Measurements from ENCODE around the gene CHCHD3.

CHCHD3 gene

DNA sequence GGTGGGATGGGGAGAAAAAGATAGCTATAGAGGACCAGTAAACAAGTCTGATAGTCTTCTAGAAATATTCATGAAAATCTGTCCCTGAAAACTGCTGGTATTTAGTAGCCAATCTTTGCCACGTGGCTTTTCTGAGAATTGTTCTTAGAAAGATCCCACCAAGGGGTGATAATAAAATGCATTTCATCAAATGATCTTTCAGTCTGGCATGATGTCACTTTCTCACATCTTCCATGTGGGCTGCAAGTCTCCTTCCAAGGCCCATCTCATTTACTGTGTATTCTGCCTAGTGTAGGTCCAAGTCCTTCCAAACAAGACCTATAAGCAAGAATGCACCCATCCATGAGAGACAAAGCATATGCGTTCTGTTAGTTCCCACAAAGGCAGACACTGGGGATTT, 226.0 kb downstream of the CHCHD3 start:
- TF ChIP-seq SIN3A (IDR thresholded peaks at IDR 0.05; ENCODE audit: borderline replicate concordance, insufficient read depth, low read length) (no peak), TAF1 (IDR thresholded peaks at IDR 0.05; ENCODE audit: borderline replicate concordance, insufficient read depth, low read length) (no peak), POLR2AphosphoS5 (IDR thresholded peaks at IDR 0.05; ENCODE audit: low read depth, low read length) (no peak), FOXP2 (optimal IDR thresholded peaks at IDR 0.05; ENCODE audit: borderline replicate concordance, extremely low read depth, extremely low read length, insufficient read depth) (no peak)
- TF ChIP-seq, protein P1, sequence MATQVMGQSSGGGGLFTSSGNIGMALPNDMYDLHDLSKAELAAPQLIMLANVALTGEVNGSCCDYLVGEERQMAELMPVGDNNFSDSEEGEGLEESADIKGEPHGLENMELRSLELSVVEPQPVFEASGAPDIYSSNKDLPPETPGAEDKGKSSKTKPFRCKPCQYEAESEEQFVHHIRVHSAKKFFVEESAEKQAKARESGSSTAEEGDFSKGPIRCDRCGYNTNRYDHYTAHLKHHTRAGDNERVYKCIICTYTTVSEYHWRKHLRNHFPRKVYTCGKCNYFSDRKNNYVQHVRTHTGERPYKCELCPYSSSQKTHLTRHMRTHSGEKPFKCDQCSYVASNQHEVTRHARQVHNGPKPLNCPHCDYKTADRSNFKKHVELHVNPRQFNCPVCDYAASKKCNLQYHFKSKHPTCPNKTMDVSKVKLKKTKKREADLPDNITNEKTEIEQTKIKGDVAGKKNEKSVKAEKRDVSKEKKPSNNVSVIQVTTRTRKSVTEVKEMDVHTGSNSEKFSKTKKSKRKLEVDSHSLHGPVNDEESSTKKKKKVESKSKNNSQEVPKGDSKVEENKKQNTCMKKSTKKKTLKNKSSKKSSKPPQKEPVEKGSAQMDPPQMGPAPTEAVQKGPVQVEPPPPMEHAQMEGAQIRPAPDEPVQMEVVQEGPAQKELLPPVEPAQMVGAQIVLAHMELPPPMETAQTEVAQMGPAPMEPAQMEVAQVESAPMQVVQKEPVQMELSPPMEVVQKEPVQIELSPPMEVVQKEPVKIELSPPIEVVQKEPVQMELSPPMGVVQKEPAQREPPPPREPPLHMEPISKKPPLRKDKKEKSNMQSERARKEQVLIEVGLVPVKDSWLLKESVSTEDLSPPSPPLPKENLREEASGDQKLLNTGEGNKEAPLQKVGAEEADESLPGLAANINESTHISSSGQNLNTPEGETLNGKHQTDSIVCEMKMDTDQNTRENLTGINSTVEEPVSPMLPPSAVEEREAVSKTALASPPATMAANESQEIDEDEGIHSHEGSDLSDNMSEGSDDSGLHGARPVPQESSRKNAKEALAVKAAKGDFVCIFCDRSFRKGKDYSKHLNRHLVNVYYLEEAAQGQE (IDR thresholded peaks at IDR 0.05; ENCODE audit: insufficient read depth in 1 of 2, low read depth in 2 of 2, low read length in 2 of 2): no peak

- TF ChIP-seq, protein P1 (IDR thresholded peaks at IDR 0.05; ENCODE audit: insufficient read depth in 1 of 2, low read depth in 2 of 2, low read length in 2 of 2): no peak
- TF ChIP-seq POLR2AphosphoS5 (IDR thresholded peaks at IDR 0.05; ENCODE audit: low read depth, low read length) (no peak), FOXP2 (optimal IDR thresholded peaks at IDR 0.05; ENCODE audit: borderline replicate concordance, extremely low read depth, extremely low read length, insufficient read depth) (no peak), TAF1 (IDR thresholded peaks at IDR 0.05; ENCODE audit: borderline replicate concordance, insufficient read depth, low read length) (no peak), SIN3A (IDR thresholded peaks at IDR 0.05; ENCODE audit: borderline replicate concordance, insufficient read depth, low read length) (no peak)
Measured at GRCh38 chr7:132854238-132854637, 227.7 kb downstream of the CHCHD3 start.

GRCh38 chr7:132847376-132847775, 234.5 kb downstream of the CHCHD3 start:
- TF ChIP-seq POLR2AphosphoS5 (IDR thresholded peaks at IDR 0.05; ENCODE audit: low read depth, low read length) (no peak), TAF1 (IDR thresholded peaks at IDR 0.05; ENCODE audit: borderline replicate concordance, insufficient read depth, low read length) (no peak), SIN3A (IDR thresholded peaks at IDR 0.05; ENCODE audit: borderline replicate concordance, insufficient read depth, low read length) (no peak), FOXP2 (optimal IDR thresholded peaks at IDR 0.05; ENCODE audit: borderline replicate concordance, extremely low read depth, extremely low read length, insufficient read depth) (no peak)
- TF ChIP-seq, protein P1 (IDR thresholded peaks at IDR 0.05; ENCODE audit: insufficient read depth in 1 of 2, low read depth in 2 of 2, low read length in 2 of 2): no peak

DNA sequence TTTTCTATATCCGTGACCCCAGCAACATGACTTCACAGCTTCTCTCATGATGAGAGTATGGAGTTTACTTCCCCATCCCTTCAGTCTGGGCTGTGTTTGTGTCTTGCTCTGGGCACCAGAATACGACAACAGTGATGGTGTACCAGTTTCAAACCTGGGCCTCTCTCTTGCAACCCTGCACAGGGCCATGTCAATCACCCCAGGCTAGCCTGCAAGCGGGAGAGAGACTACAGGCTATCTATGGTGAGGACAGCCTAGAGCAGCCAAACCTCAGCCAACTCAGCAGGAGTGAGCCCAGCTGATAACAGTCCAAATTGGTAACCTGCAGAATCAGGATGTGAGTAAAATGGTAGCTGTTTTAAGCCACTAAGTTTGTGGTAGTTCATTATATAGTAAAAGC, 235.8 kb downstream of the CHCHD3 start:
- TF ChIP-seq SIN3A (IDR thresholded peaks at IDR 0.05; ENCODE audit: borderline replicate concordance, insufficient read depth, low read length) (no peak), POLR2AphosphoS5 (IDR thresholded peaks at IDR 0.05; ENCODE audit: low read depth, low read length) (no peak), FOXP2 (optimal IDR thresholded peaks at IDR 0.05; ENCODE audit: borderline replicate concordance, extremely low read depth, extremely low read length, insufficient read depth) (no peak), TAF1 (IDR thresholded peaks at IDR 0.05; ENCODE audit: borderline replicate concordance, insufficient read depth, low read length) (no peak)
- TF ChIP-seq, protein P1 (IDR thresholded peaks at IDR 0.05; ENCODE audit: insufficient read depth in 1 of 2, low read depth in 2 of 2, low read length in 2 of 2): no peak

DNA sequence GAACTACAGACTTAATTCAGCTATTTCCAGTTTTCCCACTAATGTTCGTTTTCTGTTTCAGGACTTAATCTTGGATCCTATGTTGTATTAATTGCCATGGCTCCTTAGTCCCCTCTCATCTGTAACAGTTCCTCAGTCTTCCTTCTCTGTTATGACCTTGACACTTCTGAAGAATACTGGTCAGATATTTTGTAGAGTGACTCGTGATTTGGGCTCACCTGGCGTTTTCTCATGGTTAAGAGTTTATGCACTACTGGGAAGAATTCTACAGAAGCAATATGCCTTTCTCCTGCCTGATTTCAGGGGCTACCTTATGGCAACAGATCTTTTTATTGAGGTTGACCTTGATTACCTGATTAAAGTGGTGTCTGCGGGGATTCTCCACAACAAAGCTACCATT, 239.4 kb downstream of the CHCHD3 start:
- TF ChIP-seq TAF1 (IDR thresholded peaks at IDR 0.05; ENCODE audit: borderline replicate concordance, insufficient read depth, low read length) (no peak), POLR2AphosphoS5 (IDR thresholded peaks at IDR 0.05; ENCODE audit: low read depth, low read length) (no peak), SIN3A (IDR thresholded peaks at IDR 0.05; ENCODE audit: borderline replicate concordance, insufficient read depth, low read length) (no peak), FOXP2 (optimal IDR thresholded peaks at IDR 0.05; ENCODE audit: borderline replicate concordance, extremely low read depth, extremely low read length, insufficient read depth) (no peak)
- TF ChIP-seq, protein P1 (IDR thresholded peaks at IDR 0.05; ENCODE audit: insufficient read depth in 1 of 2, low read depth in 2 of 2, low read length in 2 of 2): no peak
